NCI-H187 treated with DMSO at 0.1 percent for 48 hours (cell line): ENCODE measurements around the gene D2HGDH.
"Not testable (repeated sequence)": the region's sequence is repeated elsewhere in the genome, so short reads cannot be mapped to it uniquely, and the experiment has no call there.

Source experiments
- DNase-seq: peaks from one replicate; lab custom pipeline; 2025; lab: John Stamatoyannopoulos, UW

D2HGDH gene

DNA sequence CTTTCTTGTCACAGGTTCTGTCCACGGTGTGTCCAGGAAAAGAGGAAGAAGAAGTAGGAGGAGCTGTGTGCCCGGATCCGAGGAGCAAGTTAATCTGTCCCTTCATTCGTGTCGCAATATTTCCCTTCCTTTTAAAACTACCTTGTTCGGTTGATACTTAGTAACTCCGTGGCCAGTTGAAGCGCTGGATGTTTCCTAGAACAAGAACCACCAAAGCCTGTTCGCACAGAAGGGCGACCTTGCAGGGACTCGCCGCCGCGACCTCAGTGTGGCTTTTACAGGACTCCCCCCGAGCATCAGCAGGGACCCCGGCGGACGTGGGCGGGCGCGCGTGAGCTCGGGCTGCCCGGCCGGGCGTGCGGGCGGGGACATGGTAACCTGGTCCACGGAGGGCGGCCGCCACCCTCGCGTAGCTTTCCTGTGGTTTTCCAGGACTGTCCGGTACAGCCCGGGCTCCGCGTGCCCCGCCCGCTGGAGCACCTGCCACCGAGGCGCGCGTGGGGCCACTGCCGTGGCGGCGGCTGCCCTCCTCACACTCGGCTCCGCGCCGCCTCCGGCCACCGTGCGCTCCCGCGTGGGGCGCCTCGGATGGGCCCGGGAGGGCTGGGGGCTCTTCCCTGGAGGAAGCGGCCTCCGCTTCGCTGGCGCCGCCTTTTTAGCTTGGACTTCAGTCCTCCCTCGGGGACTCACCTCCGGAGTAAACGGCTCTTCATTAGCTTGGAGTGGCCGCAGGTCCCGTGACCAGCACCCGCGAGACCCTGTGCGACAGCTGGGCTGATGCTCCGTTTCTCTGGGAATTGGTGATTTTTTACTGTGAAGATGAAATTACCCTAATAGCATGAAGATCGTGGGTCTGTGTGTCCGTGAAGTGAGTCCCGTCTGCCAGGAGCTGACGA lies 9.2 kb upstream of the D2HGDH start:
- DNase-seq, result no peak

DNA sequence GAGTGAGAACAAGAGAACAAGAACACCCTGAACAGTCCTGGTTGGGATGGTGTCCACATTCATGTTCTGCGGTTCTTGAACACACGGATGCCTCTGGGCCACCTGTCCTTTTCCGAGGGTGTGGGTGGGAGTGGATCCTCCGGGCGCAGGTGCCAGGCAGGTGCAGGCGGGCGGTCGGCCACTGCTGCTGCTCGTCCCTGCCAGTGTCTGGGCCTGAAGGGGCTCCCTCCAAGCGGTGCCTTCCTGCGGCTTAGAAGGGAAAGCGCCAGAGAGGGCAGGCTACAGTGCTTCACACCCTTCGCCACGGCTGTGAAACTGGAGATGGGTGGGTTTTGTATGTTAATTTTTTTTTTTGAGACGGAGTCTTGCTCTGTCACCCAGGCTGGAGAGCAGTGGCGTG lies 8.0 kb upstream of the D2HGDH start:
- DNase-seq, result no peak

DNA sequence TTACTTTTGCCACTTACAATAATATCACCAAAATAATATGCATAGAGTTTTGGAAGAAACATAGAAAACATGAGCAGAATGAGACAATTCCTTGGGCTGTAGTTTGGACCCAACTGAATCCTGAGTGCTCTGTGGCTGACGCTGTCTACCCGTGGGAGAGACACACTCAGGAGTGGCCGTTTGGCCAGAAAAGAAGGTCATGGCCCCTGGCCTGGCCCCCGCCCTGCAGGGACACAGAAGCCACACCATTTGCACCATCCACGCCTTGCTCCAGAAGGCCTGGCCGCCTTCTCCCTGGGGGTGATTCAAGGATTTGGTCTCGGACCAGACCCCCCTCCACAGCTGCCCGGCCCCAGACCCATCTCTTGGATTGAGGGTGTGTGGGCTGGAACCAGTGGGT lies 6.4 kb upstream of the D2HGDH start:
- no peak for DNase-seq

DNA sequence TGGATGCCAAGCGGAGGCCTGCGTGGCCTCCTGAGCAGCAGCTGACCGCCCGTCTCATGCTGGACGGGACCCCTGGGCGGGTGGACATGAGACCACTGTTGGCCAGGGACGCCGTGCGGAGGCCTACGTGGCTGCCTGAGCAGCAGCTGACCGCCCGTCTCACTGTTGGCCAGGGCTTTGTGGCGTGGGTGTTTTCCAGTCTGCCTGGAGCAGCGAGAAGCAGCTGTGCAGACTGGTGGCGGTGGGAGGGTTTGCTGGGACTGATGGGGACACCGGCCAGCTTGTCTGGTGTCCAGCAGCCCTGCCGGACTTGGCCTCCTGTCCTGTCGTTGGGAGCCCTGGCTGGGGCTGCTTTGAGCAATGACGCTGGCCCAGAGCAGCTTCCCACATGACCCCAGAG lies 5.8 kb upstream of the D2HGDH start:
- no peak for DNase-seq

DNA sequence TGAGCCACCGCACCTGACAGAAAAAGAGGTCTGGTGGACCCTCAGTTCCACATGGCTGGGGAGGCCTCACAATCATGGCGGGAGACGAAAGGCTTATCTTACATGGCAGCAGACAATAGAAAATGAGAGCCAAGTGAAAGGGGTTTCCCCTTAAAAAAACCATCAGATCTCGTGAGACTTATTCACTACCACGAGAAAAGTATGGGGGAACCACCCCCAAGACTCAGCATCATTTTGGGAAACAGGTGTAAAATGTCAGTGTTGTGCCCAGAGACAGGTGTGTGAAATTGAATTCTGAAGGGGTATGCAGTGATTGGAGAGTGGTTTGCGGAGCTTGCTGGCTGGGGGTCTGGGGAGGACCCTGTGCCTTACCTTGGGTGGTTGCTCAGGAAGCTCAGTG lies 4.6 kb upstream of the D2HGDH start:
- DNase-seq, result no peak

DNA sequence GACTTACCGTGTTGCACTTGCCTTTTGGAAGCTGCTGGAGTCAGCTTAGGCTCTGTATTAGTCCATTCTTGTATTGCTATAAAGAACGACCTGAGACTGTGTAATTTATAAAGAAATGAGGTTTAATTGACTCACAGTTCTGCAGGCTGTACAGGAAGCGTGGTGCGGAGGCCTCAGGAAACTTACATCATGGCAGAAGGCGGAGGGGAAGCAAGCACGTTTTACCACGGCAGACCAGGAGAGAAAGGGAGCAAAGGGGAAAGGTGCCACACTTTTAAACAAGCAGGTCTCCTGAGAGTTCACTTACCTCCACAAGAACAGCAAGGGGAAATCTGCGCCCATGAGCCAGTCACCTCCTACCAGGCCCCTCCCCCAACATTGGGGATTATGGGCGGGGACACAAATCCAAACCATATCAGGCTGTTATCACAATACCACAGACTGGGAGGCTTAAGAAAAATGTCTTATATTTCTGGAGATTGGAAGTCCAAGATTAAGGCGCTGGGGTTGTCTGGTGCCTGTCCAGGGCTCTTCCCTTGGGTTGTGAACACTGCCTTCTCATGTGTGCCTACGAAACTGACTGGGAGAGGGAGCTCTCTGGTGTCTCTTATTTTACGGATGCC lies 3.6 kb upstream of the D2HGDH start:
- DNase-seq, result no peak

DNA sequence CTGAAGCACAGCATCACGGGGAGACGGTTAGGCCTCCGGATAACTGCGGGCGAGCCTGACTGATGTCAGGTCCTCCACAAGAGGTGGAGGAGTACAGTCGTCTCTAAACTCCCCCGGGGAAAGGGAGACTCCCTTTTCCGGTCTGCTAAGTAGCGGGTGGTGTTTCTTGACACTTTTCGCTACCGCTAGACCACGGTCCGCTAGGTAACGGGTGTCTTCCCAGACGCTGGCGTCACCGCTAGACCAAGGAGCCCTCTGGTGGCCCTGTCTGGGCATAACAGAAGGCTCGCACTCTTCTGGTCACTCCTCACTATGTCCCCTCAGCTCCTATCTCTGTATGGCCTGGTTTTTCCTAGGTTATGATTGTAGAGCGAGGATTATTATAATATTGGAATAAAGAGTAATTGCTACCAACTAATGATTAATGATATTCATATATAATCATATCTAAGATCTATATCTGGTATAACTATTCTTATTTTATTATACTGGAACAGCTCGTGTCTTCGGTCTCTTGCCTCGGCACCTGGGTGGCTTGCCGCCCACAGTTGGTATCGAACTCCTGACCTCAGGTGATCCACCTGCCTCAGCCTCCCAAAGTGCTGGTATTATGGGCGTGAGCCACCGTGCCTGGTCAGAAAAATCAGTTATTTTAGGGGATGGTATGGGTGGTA lies 1.8 kb upstream of the D2HGDH start:
- DNase-seq, result not testable (repeated sequence)

DNA sequence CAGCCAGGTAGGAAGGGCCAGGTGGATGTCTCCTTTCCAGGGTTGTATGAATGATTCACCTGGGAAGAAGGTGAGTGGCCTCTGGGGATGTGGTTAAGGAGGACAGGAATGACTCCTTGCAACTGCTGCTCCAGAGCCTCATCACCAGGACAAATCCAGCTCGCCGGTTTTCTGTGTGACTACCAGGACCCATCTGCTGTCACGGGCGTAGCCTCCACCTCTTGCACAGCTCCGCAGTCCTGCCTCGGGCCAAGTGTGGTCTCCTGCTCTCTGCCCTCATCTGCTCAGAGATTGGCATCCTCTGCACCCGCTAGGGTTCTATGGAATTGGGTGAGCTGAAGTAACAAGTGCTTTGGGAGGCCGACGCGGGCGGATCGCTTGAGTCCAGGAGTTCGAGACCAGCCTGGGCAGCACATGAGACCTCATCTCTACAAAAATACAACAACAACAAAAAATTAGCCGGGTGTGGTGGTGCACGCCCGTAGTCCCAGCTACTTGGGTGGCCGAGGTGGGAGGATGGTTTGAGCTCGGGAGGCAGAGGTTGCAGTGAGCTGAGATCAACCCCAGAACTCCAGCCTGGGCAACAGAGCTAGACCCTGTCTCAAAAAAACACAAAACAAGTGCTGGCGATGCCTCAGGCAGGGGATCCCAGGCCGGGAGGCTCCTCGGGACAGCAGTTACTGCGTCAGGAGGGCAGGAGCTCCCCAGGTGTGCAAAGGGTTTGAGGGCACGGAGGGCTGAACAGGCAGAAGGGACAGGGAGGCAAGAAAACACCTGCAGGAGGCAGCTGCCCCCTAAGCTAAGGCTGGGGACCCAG lies 831 bp upstream of the D2HGDH start:
- DNase-seq, result no peak

DNA sequence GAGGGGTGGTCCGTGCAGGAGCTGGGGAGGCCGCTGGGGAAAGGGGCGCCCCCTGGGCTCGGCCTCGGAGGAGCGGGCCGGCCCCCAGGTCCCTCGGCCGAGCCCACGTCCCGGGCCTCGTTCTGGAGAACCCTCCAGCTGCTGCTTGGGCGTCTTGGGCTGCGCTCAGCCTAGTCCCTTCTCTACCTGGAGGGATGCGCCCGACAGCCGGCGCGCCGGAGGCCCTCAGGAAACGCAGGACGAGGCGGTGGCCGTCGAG lies 293 bp upstream of the D2HGDH start:
- DNase-seq, result no peak

DNA sequence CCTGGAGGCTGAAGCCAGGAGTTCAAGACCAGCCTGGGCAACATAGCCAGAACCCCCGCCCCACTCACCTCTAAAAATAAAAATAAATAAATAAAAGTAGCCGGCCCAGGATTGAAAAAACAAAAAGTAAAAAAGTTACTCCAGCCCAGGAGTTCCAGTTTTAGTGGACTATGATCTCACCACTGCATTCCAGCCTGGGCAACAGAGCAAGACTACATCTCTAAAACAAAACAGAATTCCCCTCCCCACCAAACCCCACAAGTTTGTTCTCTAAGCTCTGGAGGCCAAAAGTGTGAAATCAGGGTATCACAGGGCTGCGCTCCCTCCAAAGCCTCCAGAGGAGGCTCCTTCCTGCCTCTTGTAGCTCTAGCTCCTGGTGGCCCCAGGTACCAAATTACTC lies 1.7 kb downstream of the D2HGDH start:
- DNase-seq, result no peak

DNA sequence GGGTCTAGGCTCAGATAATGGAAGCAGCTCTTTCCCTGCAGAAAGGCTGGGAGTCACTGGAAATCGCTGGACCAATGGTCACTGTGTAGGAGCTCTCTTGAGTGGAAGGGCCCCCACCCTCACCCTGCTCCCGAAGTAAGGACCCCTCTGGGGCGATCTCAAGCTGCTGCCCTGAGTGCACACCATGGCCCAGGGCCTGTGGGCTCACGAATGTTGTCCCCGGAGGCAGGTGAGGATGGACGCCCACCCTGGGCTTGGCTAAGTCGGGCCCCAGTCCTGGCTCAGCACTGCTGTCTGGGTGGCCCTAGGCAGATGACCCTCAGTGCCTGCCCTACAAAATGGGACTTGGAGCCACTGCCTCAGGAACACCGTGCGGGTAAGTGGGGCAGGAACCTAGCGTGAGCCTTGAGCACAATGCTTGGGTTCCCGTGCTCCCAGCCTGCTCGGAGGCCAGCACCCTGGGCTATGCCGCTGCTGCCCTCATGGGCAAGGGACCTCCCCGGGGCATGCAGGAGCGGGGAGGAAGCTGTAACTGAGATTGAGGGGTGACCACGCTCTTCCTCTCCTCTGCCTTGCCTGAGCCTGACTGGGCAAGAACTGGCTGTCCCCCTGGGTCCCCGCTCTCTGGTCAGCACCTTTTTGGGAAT lies 3.7 kb downstream of the D2HGDH start:
- DNase-seq, result no peak

DNA sequence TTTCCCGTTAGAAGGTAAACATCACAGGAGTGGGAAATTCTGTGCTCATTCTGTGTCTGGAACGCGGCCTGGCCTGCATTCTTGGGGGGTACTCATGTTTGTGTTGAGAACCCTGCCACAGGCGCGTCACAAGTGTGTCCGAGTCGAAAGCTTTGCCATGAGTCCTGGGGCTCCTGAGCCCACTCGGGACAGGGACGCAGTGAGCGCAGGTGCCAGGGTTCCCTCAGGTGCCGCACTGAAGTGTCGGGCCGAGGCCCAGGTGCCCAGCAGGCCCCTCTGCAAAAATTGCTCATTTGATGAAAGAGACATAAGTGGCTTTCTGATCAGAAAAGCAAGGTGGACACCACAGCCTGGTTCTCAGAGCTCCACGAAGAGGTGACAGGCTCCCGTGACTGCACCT lies 4.7 kb downstream of the D2HGDH start:
- DNase-seq, result no peak

DNA sequence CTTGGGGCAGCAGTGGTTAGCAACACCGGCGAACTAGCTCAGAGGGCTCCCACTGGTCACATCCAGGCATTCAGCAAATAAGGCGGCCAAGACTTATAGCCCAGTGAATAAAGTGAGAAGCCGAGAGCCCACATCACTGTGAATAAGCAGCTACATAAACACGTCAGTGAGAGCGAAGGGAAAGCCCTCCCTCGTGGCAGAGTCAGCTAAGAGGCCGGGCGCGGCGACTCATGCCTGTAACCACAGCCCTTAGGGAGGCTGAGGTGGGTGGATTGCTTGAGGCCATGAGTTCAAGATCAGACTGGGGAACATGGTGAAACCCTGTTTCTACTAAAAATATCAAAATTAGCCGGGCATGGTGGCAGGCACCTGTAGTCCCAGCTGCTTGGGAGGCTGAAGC lies 5.2 kb downstream of the D2HGDH start:
- no peak for DNase-seq

DNA sequence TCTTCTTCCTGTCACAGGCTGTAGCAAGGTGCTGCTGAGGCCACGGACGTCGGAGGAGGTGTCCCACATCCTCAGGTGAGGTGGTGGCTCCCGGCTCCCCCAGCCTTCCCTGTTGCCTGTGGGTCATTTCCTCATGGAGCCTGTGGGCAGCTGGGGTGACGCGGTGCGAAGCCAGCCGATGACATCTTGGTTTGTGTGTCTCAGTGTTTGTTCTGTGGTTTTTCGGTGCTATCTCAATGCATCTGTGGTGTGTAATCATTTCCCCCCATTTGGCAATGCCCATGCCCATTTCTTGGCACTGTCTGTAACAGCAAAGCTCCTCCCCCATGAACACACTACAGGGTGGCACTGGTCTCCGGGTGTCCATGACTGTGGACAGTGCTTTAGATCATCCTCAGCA lies 6.6 kb downstream of the D2HGDH start:
- DNase-seq, result no peak

DNA sequence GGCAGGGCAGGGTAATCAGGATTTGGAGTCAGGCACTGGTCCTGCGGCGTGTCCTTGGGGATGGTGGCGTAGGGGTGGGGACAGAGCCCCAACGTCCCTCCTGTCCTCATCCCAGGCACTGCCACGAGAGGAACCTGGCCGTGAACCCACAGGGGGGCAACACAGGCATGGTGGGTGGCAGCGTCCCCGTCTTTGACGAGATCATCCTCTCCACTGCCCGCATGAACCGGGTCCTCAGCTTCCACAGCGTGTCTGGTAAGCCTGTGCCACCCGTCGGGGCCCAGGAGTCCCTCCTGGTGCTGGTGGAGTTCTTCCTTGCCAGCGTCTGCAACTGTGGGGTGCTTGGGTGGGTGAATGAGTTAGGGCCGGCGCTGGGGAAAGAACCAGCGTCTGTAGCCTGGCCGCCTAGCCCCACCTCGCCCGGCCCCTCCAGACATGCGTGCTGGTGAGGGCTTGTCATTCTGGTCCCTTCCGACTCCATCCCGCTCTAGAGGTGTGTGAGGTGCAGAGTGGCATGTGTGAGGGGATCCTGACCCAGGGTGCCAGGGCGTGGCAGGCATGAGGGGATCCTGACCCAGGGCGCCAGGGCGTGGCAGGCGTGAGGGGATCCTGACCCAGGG lies 8.0 kb downstream of the D2HGDH start:
- DNase-seq, result no peak

DNA sequence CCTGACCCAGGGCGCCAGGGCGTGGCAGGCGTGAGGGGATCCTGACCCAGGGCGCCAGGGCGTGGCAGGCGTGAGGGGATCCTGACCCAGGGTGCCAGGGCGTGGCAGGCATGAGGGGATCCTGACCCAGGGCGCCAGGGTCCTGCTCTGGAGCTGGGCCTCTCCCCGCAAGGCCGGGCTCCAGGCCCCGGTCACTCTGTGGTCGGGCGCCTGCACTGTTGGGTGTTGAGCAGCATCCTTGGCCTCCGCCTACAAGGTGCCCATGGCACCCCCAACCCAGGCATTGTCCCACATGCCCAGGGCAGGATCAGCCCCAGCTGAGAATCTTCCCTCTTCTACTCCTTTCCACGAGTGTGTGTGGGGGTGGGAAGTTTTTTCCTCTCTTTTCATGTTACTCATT lies 8.6 kb downstream of the D2HGDH start:
- not testable (repeated sequence) for DNase-seq

DNA sequence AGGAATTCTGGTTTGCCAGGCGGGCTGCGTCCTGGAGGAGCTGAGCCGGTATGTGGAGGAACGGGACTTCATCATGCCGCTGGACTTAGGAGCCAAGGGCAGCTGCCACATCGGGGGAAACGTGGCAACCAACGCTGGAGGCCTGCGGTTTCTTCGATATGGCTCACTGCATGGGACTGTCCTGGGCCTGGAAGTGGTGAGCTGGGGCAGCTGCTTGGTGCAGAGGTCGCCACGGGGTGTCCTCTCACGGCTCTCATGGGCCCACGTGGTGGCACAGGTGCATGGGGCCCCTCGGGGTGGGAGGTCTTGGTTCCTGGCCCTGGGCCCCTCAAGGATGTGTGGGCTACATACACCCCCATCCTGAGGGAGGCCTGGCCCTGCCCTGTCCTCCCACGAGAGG lies 9.2 kb downstream of the D2HGDH start:
- no peak for DNase-seq

DNA sequence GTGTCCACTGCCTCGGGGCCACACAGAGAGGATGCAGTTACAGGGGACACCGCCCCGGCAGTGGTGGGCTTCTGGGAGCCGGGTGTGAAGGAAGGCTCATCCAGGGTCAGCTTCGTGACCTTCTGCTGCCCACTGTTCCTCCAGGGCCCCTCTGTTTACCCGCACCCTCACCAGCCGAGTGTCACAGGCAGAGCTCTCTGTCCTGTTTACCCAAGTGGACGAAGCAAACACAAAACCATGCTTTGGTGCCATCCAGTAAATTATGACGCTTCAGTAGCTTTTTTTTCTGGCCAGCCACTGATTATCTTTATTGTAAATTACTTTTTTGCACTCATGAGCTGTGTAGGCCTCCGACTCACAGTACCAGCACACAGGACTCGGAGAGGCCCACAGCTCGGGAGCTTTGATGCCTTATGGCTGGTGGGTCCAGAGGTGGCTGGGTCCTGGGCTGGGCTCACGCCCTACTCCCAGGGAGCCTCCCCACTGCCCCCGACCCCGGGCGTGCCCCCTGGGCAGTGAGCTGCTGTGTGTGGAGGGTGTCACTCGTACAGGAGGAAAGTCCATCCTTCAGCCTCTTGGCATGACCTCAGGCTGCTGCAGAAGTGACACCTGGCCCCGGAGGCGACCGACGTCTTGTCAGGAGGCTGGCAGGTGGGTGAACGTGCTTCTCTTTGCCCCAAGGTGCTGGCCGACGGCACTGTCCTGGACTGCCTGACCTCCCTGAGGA lies 9.8 kb downstream of the D2HGDH start:
- DNase-seq, result no peak

DNA sequence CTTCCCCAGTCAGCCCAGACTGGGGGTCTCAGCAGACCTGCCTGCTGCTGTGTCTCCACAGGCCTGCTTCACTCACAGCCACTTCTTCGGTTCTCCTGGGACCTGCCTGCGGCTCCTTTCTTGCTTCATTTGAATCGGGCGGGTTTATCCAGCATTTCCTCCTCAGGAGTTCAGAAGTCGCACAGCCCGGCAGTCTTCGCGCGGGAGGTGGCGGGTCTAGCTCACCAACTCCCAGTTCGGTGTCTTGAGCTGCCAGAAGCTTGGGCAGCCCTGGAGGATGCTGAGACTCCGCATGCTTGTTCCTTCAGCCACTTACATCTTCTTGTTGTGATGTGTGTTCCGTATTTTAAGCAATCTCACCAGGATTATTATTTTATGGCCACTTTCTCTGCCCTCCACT lies 10.8 kb downstream of the D2HGDH start:
- no peak for DNase-seq

DNA sequence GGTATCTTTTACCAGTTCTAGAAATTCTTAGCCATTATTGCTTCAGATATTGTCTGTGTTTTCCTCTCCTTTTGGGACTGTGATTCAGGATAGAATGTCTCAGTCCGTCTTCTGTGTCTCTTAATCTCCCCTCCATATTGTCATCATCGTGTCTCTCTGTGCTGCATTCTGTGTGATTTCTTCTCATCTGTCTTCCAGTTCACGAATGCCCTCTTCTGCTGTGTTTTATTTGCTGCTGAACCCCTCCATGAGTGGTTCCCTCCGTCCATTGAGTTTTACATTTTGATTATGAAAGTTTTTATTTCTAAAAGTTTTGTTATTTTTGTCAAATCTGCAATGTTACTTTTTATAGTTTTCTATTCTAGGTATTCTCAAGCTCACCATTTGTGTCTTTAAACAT lies 11.7 kb downstream of the D2HGDH start:
- no peak for DNase-seq
